SU-DHL-6 (cell line): ENCODE results near the gene SLC9B2.

Source experiments
- H2AFZ ChIP-seq: fragments of 200-600 bp; sonication (generic); 2 replicates; pipeline ENCODE4 v1.6.1; 2014; ENCODE audit warnings: low read depth, mild to moderate bottlenecking, moderate library complexity, mixed read lengths, antibody characterized with exemption, low read length; ENCODE audit not compliant: severe bottlenecking
- H3F3A ChIP-seq: fragments of 200-600 bp; shearing (Covaris generic); 2 replicates; pipeline ENCODE4 v1.6.0; 2016; ENCODE audit warnings: antibody characterized with exemption, mild to moderate bottlenecking; ENCODE audit not compliant: insufficient read depth
- H3K27ac ChIP-seq: fragments of 200-600 bp; sonication (generic); 2 replicates; pipeline ENCODE4 v1.5.1; 2016; ENCODE audit warnings: low read depth, mild to moderate bottlenecking, low read length, moderate library complexity, mixed read lengths
- H3K27me3 ChIP-seq: fragments of 200-600 bp; sonication (generic), shearing (Covaris generic); 2 replicates; pipeline ENCODE4 v1.6.0; 2014; ENCODE audit warnings: mild to moderate bottlenecking, low read length
- H3K36me3 ChIP-seq: fragments of 200-600 bp; sonication (generic); 2 replicates; pipeline ENCODE4 v1.6.1; 2014; ENCODE audit warnings: mild to moderate bottlenecking, low read length, mixed read lengths
- H3K4me2 ChIP-seq: fragments of 300-600, 200-600 bp; shearing (Covaris generic), sonication (generic); 2 replicates; pipeline ENCODE4 v1.6.0; 2014; ENCODE audit warnings: low read length, low read depth, mild to moderate bottlenecking; ENCODE audit not compliant: poor library complexity, severe bottlenecking
- H3K4me3 ChIP-seq: fragments of 200-600 bp; sonication (generic); 2 replicates; pipeline ENCODE4 v1.5.1; 2014; ENCODE audit warnings: antibody characterized with exemption, low read length, mild to moderate bottlenecking, mixed read lengths; ENCODE audit not compliant: insufficient read depth, poor library complexity, severe bottlenecking
- H3K79me2 ChIP-seq: fragments of 200-600 bp; sonication (generic); 2 replicates; pipeline ENCODE4 v1.6.1; 2014; ENCODE audit warnings: mild to moderate bottlenecking, low read length, moderate library complexity; ENCODE audit not compliant: insufficient read depth
- H3K9ac ChIP-seq: fragments of 200-600 bp; sonication (generic); 2 replicates; pipeline ENCODE4 v1.7.0; 2014; ENCODE audit warnings: mild to moderate bottlenecking, low read length
- H3K9me2 ChIP-seq: fragments of 200-600 bp; sonication (generic); replicated peaks from 2 replicates; pipeline ENCODE4 v1.6.1; 2014; ENCODE audit warnings: low read length; ENCODE audit not compliant: insufficient read depth
- H3K9me3 ChIP-seq: fragments of 200-600 bp; sonication (generic); 2 replicates; pipeline ENCODE4 v1.6.1; 2014; ENCODE audit warnings: low read length, mixed read lengths; ENCODE audit not compliant: insufficient read depth
- H4K20me1 ChIP-seq: fragments of 200-600 bp; sonication (generic); 2 replicates; pipeline ENCODE4 v1.6.1; 2014; ENCODE audit warnings: low read depth, mild to moderate bottlenecking, antibody characterized with exemption, low read length, moderate library complexity, mixed read lengths
- CTCF ChIP-seq: fragments of 200-600 bp; sonication (generic); IDR thresholded peaks from one replicate; pipeline ENCODE4 v1.5.1; 2017; ENCODE audit warnings: antibody characterized with exemption, mild to moderate bottlenecking, low read length, moderate library complexity; ENCODE audit not compliant: insufficient read depth, poor library complexity, severe bottlenecking
- EZH2phosphoT487 ChIP-seq: fragments of 200-600 bp; sonication (generic), shearing (Covaris generic); conservative IDR thresholded peaks from 2 replicates; pipeline ENCODE4 v1.6.1; 2018; ENCODE audit warnings: mild to moderate bottlenecking, antibody characterized with exemption, low read length, moderate library complexity, mixed read lengths

SLC9B2 gene

GRCh38 chr4:103086551-103086950 lies 10.0 kb upstream of the SLC9B2 start:
- no peaks in the 10 kb centered on the region for H3K36me3 ChIP-seq

GRCh38 chr4:103085555-103086196 lies 9.1 kb upstream of the SLC9B2 start:
- no peak overlapping the region for H2AFZ ChIP-seq
- H3K9me3 ChIP-seq, result no peaks in the 10 kb centered on the region
- TF ChIP-seq EZH2phosphoT487 (no peak), CTCF (no peak)
- no peaks in the 10 kb centered on the region for H3K36me3 ChIP-seq
- no peak overlapping the region for H3K4me2 ChIP-seq
- no peaks in the 10 kb centered on the region for H3K79me2 ChIP-seq
- no peak overlapping the region for H3K27ac ChIP-seq
- no peaks in the 10 kb centered on the region for H3K27me3 ChIP-seq
- no peaks in the 10 kb centered on the region for H4K20me1 ChIP-seq
- H3K9me2 ChIP-seq, result no peaks in the 10 kb centered on the region
- H3K9ac ChIP-seq, result no peak overlapping the region
- no peaks in the 10 kb centered on the region for H3F3A ChIP-seq
- H3K4me3 ChIP-seq, result no peak overlapping the region

More at GRCh38 chr4:103086551-103086950, 10.0 kb upstream of the SLC9B2 start:
- H3K9me2 ChIP-seq, result no peaks in the 10 kb centered on the region
- no peak overlapping the region for H3K9ac ChIP-seq
- no peaks in the 10 kb centered on the region for H4K20me1 ChIP-seq
- H3K27ac ChIP-seq, result no peak overlapping the region
- no peak overlapping the region for H2AFZ ChIP-seq
- no peaks in the 10 kb centered on the region for H3K9me3 ChIP-seq
- H3K79me2 ChIP-seq, result no peaks in the 10 kb centered on the region
- H3K4me2 ChIP-seq, result no peak overlapping the region
- H3F3A ChIP-seq, result no peaks in the 10 kb centered on the region
- TF ChIP-seq EZH2phosphoT487, result no peak
- no peak for TF ChIP-seq CTCF
- H3K4me3 ChIP-seq, result no peak overlapping the region
- no peaks in the 10 kb centered on the region for H3K27me3 ChIP-seq

GRCh38 chr4:103079621-103080020 lies 3.1 kb upstream of the SLC9B2 start:
- Histone ChIP-seq H3K4me2 (no peak overlapping the region), H3K36me3 (no peaks in the 10 kb centered on the region), H3K4me3 (no peak overlapping the region), H2AFZ (no peak overlapping the region), H3K9me2 (no peaks in the 10 kb centered on the region), H3K79me2 (peaks cover 7% of the 10 kb centered on the region; the same call in 1 of the 2 replicates), H3K27ac (no peak overlapping the region), H3F3A (peaks cover 11% of the 10 kb centered on the region), H4K20me1 (no peaks in the 10 kb centered on the region), H3K9me3 (no peaks in the 10 kb centered on the region), H3K27me3 (no peaks in the 10 kb centered on the region), H3K9ac (no peak overlapping the region)
- TF ChIP-seq EZH2phosphoT487 (no peak), CTCF (no peak)
